Stimulated activated CD8-positive, alpha-beta memory T cell treated with anti-CD3 and anti-CD28 coated beads, Interleukin-15, amount 100 ng/mL, for 48 hours (primary cell): ENCODE measurements around the gene ADCY1.

Experiments
- DNase-seq, 2 donors: peaks; one replicate each; pipeline ENCODE4 v3.0.0-alpha.2; 2020; ENCODE audit warnings: low read depth in 2 of 2

The ADCY1 gene

GRCh38 chr7:45576249-45576929 lies 2.2 kb downstream of the ADCY1 start:
- DNase-seq: no peak

GRCh38 chr7:45578022-45578421 lies 3.9 kb downstream of the ADCY1 start:
- no peak for DNase-seq

- DNase-seq: no peak
Measured at GRCh38 chr7:45578467-45578866, 4.3 kb downstream of the ADCY1 start.

- no peak for DNase-seq
Measured at GRCh38 chr7:45579391-45579801, 5.2 kb downstream of the ADCY1 start.

GRCh38 chr7:45580053-45580872 lies 6.1 kb downstream of the ADCY1 start:
- no peak for DNase-seq

GRCh38 chr7:45581271-45581780 lies 7.2 kb downstream of the ADCY1 start:
- no peak for DNase-seq

- DNase-seq: no peak
Measured at GRCh38 chr7:45582136-45582749, 8.1 kb downstream of the ADCY1 start.

- no peak for DNase-seq
Measured at GRCh38 chr7:45582868-45583277, 8.7 kb downstream of the ADCY1 start.

GRCh38 chr7:45583296-45583695 lies 9.1 kb downstream of the ADCY1 start:
- DNase-seq: no peak

GRCh38 chr7:45584261-45585210 lies 10.4 kb downstream of the ADCY1 start:
- no peak for DNase-seq

GRCh38 chr7:45585628-45586027 lies 11.5 kb downstream of the ADCY1 start:
- DNase-seq: no peak

GRCh38 chr7:45586542-45587520 lies 12.7 kb downstream of the ADCY1 start:
- no peak for DNase-seq

GRCh38 chr7:45588466-45588865 lies 14.3 kb downstream of the ADCY1 start:
- DNase-seq: no peak

- DNase-seq: no peak
Measured at GRCh38 chr7:45589061-45589460, 14.9 kb downstream of the ADCY1 start.

GRCh38 chr7:45589915-45590678 lies 15.9 kb downstream of the ADCY1 start:
- no peak for DNase-seq

GRCh38 chr7:45590679-45591057 lies 16.5 kb downstream of the ADCY1 start:
- DNase-seq: no peak

- no peak for DNase-seq
Measured at GRCh38 chr7:45591101-45591906, 17.1 kb downstream of the ADCY1 start.

GRCh38 chr7:45592230-45592991 lies 18.2 kb downstream of the ADCY1 start:
- DNase-seq: no peak
